Activated CD4-positive, alpha-beta memory T cell treated with anti-CD3 and anti-CD28 coated beads for 36 hours (primary cell): ENCODE results near the gene RYR1. TPM values are rescaled to one million over a fixed set of nuclear protein-coding genes. Genes with fewer than 3 reads are reported as not detected.

Experiments
- CTCF ChIA-PET: fragments of 350-600 bp; sonication (Branson Sonifier 250); formaldehyde crosslinking; loops from one replicate; lab custom pipeline; 2021; ENCODE audit warnings: antibody characterized with exemption, inconsistent platforms; lab: Charles Lee
- POLR2A ChIA-PET: fragments of 350-600 bp; sonication (Branson Sonifier 250); formaldehyde crosslinking; loops from one replicate; lab custom pipeline; 2021; ENCODE audit warnings: antibody characterized with exemption; lab: Charles Lee
- DNase-seq: peaks from one replicate; pipeline ENCODE4 v3.0.0-alpha.2; 2020
- H3K27ac Mint-ChIP-seq: one replicate; pipeline ENCODE4 v1.8.0; 2021; ENCODE audit warnings: mixed read lengths
- H3K27me3 Mint-ChIP-seq: one replicate; pipeline ENCODE4 v1.8.0; 2021; ENCODE audit warnings: mixed read lengths
- H3K36me3 Mint-ChIP-seq: one replicate; pipeline ENCODE4 v1.8.0; 2021; ENCODE audit warnings: mixed read lengths
- H3K4me1 Mint-ChIP-seq: one replicate; pipeline ENCODE4 v1.8.0; 2021; ENCODE audit warnings: low read depth, mixed read lengths
- H3K4me3 Mint-ChIP-seq: one replicate; pipeline ENCODE4 v1.8.0; 2021; ENCODE audit warnings: mild to moderate bottlenecking, mixed read lengths
- H3K9me3 Mint-ChIP-seq: one replicate; pipeline ENCODE4 v1.8.0; 2021; ENCODE audit warnings: mixed read lengths
- intact Hi-C: fragments of 100-400 bp; cut with micrococcal nuclease; formaldehyde crosslinking; loops from one replicate; pipeline ENCODE4 v1.15.1; 2023
- total RNA-seq, 2 experiments: library from RNA; stranded (reverse); gene quantifications; one replicate each; pipeline ENCODE4 v1.2.3, GENCODE V29; 2021

Gene RYR1
- total RNA-seq, 2 experiments from 2014 or later: 2.4 to 2.5 TPM

DNA sequence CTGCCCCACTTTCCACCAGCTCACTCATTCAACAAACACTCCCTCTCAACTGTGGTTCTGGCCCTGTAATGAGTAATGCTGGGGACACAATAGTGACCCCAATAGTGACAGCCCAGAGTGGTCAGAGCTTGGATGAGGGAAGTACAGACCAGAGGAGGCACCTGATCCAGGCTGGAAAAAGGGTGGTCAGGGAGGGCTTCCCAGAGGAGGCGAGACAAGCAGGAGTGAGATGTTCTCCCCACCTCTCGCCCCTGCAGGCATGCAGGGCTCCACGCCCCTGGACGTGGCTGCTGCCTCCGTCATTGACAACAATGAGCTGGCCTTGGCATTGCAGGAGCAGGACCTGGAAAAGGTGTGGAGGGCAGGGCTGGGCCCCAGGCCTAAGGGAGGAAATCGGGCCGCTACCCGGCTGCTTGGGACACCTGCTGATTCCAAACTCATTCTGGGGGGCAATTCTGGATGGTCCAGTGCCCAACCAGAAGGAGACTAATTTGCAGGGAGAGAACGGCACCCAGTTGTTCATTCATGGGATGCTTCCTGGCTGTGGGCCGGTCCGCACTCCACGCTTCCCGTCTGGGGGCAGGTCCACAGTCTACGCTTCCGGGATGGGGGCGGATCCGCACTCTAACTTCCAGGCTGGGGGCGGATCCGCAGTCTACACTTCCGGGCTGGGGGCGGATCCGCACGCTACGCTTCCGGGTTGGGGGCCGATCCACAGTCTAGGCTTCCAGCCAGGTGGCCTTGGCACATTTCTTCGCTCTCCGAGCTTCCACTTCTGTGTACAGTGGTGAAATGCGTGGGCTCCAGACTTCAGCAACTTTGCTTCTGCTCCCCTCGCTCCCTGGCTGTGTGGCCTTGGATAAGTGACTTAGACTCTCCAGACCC is 63.4 kb downstream of the RYR1 start:
- no peaks in the 10 kb centered on the region for H3K9me3 Mint-ChIP-seq
- POLR2A ChIA-PET: no interaction called here
- H3K4me3 Mint-ChIP-seq: no peak overlapping the region
- H3K4me1 Mint-ChIP-seq: no peaks in the 10 kb centered on the region
- H3K27ac Mint-ChIP-seq: no peak overlapping the region
- no peak for DNase-seq
- peaks cover 3% of the 10 kb centered on the region for H3K36me3 Mint-ChIP-seq
- intact Hi-C loops: no loop called here
- peaks cover 2% of the 10 kb centered on the region for H3K27me3 Mint-ChIP-seq
- CTCF ChIA-PET: interaction anchor here (1.6 kb wide), 1 partner anchor 94 kb away, joined by 4 read pairs; the partner anchor contains the start of gene FAM98C

GRCh38 chr19:38497907-38498306 is 64.4 kb downstream of the RYR1 start:
- H3K36me3 Mint-ChIP-seq: no peaks in the 10 kb centered on the region
- no peak overlapping the region for H3K27ac Mint-ChIP-seq
- H3K9me3 Mint-ChIP-seq: no peaks in the 10 kb centered on the region
- no peak overlapping the region for H3K4me3 Mint-ChIP-seq
- H3K27me3 Mint-ChIP-seq: no peaks in the 10 kb centered on the region
- ChIA-PET CTCF (no interaction called here), POLR2A (interaction anchor here (0.6 kb wide), 1 partner anchor 408 kb away, joined by 4 read pairs; no protein-coding TSS in a partner anchor)
- intact Hi-C loops: no loop called here
- no peaks in the 10 kb centered on the region for H3K4me1 Mint-ChIP-seq
- DNase-seq: no peak

DNA sequence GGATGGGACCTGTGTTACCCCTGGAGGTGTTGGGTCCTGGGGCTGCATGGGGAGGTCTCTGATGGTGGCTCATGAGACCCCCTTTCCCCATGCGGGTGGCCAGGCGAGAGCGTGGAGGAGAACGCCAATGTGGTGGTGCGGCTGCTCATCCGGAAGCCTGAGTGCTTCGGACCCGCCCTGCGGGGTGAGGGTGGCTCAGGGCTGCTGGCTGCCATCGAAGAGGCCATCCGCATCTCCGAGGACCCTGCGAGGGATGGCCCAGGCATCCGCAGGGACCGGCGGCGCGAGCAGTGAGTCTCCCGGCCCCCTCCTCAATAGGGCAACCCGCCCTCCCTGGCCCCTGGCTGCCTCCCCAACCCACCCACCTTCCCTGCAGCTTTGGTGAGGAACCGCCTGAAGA is 66.0 kb downstream of the RYR1 start:
- H3K4me3 Mint-ChIP-seq: no peak overlapping the region
- intact Hi-C loops: no loop called here
- ChIA-PET POLR2A (no interaction called here), CTCF (no interaction called here)
- no peaks in the 10 kb centered on the region for H3K36me3 Mint-ChIP-seq
- no peaks in the 10 kb centered on the region for H3K4me1 Mint-ChIP-seq
- H3K27ac Mint-ChIP-seq: no peak overlapping the region
- H3K9me3 Mint-ChIP-seq: no peaks in the 10 kb centered on the region
- H3K27me3 Mint-ChIP-seq: no peaks in the 10 kb centered on the region
- no peak for DNase-seq

DNA sequence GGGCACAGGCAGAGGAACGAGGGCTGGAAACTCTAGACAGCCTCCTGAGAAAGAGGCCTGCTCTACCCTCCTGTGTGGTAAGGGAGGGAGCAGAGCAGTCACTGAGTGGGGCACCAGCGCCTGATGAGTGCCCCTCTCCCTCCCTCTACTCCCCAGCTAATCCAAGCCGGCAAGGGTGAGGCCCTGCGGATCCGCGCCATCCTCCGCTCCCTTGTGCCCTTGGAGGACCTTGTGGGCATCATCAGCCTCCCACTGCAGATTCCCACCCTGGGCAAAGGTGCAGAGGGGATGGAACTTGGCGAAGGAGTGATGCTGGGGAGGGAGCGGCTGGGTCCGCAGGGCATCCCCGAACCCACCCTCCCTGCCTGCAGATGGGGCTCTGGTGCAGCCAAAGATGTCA is 67.0 kb downstream of the RYR1 start:
- Mint-ChIP-seq H3K27me3 (no peaks in the 10 kb centered on the region), H3K4me3 (no peak overlapping the region), H3K4me1 (no peaks in the 10 kb centered on the region), H3K27ac (no peak overlapping the region), H3K9me3 (no peaks in the 10 kb centered on the region), H3K36me3 (no peaks in the 10 kb centered on the region)
- ChIA-PET POLR2A (no interaction called here), CTCF (no interaction called here)
- intact Hi-C loops: no loop called here
- DNase-seq: no peak

GRCh38 chr19:38502410-38503076 is 69.1 kb downstream of the RYR1 start:
- Mint-ChIP-seq H3K4me3 (no peak overlapping the region), H3K27me3 (no peaks in the 10 kb centered on the region), H3K36me3 (no peaks in the 10 kb centered on the region), H3K9me3 (no peaks in the 10 kb centered on the region), H3K27ac (no peak overlapping the region), H3K4me1 (peaks cover 4% of the 10 kb centered on the region)
- POLR2A ChIA-PET: no interaction called here
- CTCF ChIA-PET: interaction anchor here (1.9 kb wide), 1 partner anchor 100 kb away, joined by 8 read pairs; the partner anchor contains the start of gene FAM98C
- DNase-seq: no peak
- intact Hi-C loops: no loop called here

GRCh38 chr19:38503077-38503410 is 69.6 kb downstream of the RYR1 start:
- intact Hi-C loops: no loop called here
- no peaks in the 10 kb centered on the region for H3K36me3 Mint-ChIP-seq
- no peak overlapping the region for H3K4me3 Mint-ChIP-seq
- CTCF ChIA-PET: interaction anchor here (1.9 kb wide), 1 partner anchor 100 kb away, joined by 8 read pairs; the partner anchor contains the start of gene FAM98C
- H3K9me3 Mint-ChIP-seq: no peaks in the 10 kb centered on the region
- no peak overlapping the region for H3K27ac Mint-ChIP-seq
- H3K4me1 Mint-ChIP-seq: peaks cover 4% of the 10 kb centered on the region
- no peaks in the 10 kb centered on the region for H3K27me3 Mint-ChIP-seq
- POLR2A ChIA-PET: no interaction called here
- DNase-seq: no peak

- Mint-ChIP-seq H3K9me3 (no peaks in the 10 kb centered on the region), H3K27me3 (no peaks in the 10 kb centered on the region), H3K4me3 (no peak overlapping the region), H3K4me1 (peaks cover 4% of the 10 kb centered on the region), H3K36me3 (no peaks in the 10 kb centered on the region), H3K27ac (no peak overlapping the region)
- CTCF ChIA-PET: no interaction called here
- intact Hi-C loops: no loop called here
- POLR2A ChIA-PET: no interaction called here
- DNase-seq: no peak
Measured at GRCh38 chr19:38505958-38506357, 72.5 kb downstream of the RYR1 start.

GRCh38 chr19:38506375-38506722 is 72.9 kb downstream of the RYR1 start:
- intact Hi-C loops: no loop called here
- Mint-ChIP-seq H3K36me3 (no peaks in the 10 kb centered on the region), H3K27me3 (no peaks in the 10 kb centered on the region), H3K27ac (no peak overlapping the region), H3K9me3 (no peaks in the 10 kb centered on the region), H3K4me3 (no peak overlapping the region), H3K4me1 (peaks cover 4% of the 10 kb centered on the region)
- DNase-seq: no peak
- POLR2A ChIA-PET: no interaction called here
- CTCF ChIA-PET: interaction anchor here (1.1 kb wide), 1 partner anchor 9 kb away, joined by 3 read pairs; no protein-coding TSS in a partner anchor

- no peaks in the 10 kb centered on the region for H3K9me3 Mint-ChIP-seq
Measured at GRCh38 chr19:38506723-38507550, 73.4 kb downstream of the RYR1 start.

GRCh38 chr19:38507551-38508127 is 74.1 kb downstream of the RYR1 start:
- no peaks in the 10 kb centered on the region for H3K27me3 Mint-ChIP-seq
- POLR2A ChIA-PET: no interaction called here
- H3K36me3 Mint-ChIP-seq: no peaks in the 10 kb centered on the region
- H3K27ac Mint-ChIP-seq: no peak overlapping the region
- CTCF ChIA-PET: interaction anchor here (1.1 to 2.6 kb wide), 2 partner anchors 8 to 104 kb away, joined by 3 to 11 read pairs; partner anchors contain the start of gene FAM98C
- intact Hi-C loops: loop anchor here (1.0 kb wide), 1 partner anchor 229 kb away; no protein-coding TSS in a partner anchor
- H3K9me3 Mint-ChIP-seq: no peaks in the 10 kb centered on the region
- DNase-seq: no peak
- H3K4me3 Mint-ChIP-seq: no peak overlapping the region
- peaks cover 4% of the 10 kb centered on the region for H3K4me1 Mint-ChIP-seq

More at GRCh38 chr19:38506723-38507550, 73.4 kb downstream of the RYR1 start:
- ChIA-PET POLR2A (no interaction called here), CTCF (interaction anchor here (1.1 to 2.6 kb wide), 2 partner anchors 9 to 104 kb away, joined by 3 to 11 read pairs; partner anchors contain the start of gene FAM98C)
- peak; percentile 96 for DNase-seq
- no peak overlapping the region for H3K4me3 Mint-ChIP-seq
- H3K27me3 Mint-ChIP-seq: no peaks in the 10 kb centered on the region
- intact Hi-C loops: loop anchor here (1.0 kb wide), 1 partner anchor 229 kb away; no protein-coding TSS in a partner anchor
- H3K27ac Mint-ChIP-seq: no peak overlapping the region
- no peaks in the 10 kb centered on the region for H3K36me3 Mint-ChIP-seq
- peaks cover 4% of the 10 kb centered on the region for H3K4me1 Mint-ChIP-seq

- no peak for DNase-seq
- CTCF ChIA-PET: interaction anchor here (2.6 kb wide), 1 partner anchor 105 kb away, joined by 11 read pairs; the partner anchor contains the start of gene FAM98C
- no peak overlapping the region for H3K4me3 Mint-ChIP-seq
- intact Hi-C loops: no loop called here
- no peaks in the 10 kb centered on the region for H3K9me3 Mint-ChIP-seq
- POLR2A ChIA-PET: no interaction called here
- H3K4me1 Mint-ChIP-seq: peaks cover 9% of the 10 kb centered on the region
- no peaks in the 10 kb centered on the region for H3K36me3 Mint-ChIP-seq
- H3K27me3 Mint-ChIP-seq: no peaks in the 10 kb centered on the region
- no peak overlapping the region for H3K27ac Mint-ChIP-seq
Measured at GRCh38 chr19:38508507-38508906, 75.0 kb downstream of the RYR1 start.
